Measurements from ENCODE around the gene SBF2. TPM values are rescaled to one million over a fixed set of nuclear protein-coding genes. Genes with fewer than 3 reads are reported as not detected.
A peak's percentile ranks its signal among the peaks of the same experiment; 100 is the strongest.

The SBF2 gene
- total RNA-seq, 4 donors from 2014 or later, result 19.3 to 28.1 (median 25.8) TPM

DNA sequence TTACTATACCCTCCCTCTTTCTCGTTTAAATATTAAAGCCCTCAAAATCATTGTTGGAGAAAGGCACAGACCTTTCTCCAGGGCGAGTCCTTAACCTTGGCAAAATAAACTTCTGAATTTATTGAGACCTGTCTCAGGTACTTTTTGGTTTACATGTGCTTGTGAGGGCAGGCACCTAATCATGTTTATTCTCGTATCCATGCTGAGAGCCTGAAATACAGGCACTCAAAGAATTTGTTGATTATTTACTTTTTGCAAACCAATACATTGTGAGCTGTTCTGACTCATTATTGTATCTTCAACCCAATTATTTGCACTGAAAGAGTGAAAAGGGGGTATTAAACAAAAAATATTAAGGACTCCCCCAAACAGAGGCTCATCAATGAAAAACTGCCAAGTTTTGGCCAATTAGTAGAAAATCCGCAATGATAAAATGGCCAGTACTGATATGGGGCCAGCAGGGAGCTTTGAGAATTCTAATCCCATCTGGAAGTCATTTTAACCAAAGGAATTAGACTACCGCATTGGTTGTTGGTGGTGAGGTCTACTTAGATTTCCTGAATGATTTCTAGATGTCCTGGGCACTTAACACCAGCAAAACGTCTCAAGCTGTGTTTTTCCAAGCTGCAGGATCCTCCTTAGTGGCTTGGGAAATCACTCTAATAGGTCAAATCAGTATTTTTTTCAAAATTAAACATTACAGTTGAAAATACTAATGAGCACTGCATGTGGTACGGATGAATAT lies 472.8 kb downstream of the SBF2 start:
- DNase-seq (no peak), ATAC-seq (peak; percentile 41 to 58)
- Histone ChIP-seq H3K4me3 (no peak overlapping the region), H3K27me3 (no peaks in the 10 kb centered on the region), H3K27ac (peak overlapping the region in 1 of 4 donors; percentile 15), H3K9me3 (no peaks in the 10 kb centered on the region), H3K36me3 (no peaks in the 10 kb centered on the region), H3K4me1 (no peaks in the 10 kb centered on the region)
- in situ Hi-C loops (cut with MboI; ENCODE audit: low sequenced_read_pairs in 4 of 4), result no loop called here
- TF ChIP-seq POLR2A (IDR thresholded peaks at IDR 0.05), result no peak
- TF ChIP-seq, protein P1, sequence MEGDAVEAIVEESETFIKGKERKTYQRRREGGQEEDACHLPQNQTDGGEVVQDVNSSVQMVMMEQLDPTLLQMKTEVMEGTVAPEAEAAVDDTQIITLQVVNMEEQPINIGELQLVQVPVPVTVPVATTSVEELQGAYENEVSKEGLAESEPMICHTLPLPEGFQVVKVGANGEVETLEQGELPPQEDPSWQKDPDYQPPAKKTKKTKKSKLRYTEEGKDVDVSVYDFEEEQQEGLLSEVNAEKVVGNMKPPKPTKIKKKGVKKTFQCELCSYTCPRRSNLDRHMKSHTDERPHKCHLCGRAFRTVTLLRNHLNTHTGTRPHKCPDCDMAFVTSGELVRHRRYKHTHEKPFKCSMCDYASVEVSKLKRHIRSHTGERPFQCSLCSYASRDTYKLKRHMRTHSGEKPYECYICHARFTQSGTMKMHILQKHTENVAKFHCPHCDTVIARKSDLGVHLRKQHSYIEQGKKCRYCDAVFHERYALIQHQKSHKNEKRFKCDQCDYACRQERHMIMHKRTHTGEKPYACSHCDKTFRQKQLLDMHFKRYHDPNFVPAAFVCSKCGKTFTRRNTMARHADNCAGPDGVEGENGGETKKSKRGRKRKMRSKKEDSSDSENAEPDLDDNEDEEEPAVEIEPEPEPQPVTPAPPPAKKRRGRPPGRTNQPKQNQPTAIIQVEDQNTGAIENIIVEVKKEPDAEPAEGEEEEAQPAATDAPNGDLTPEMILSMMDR (IDR thresholded peaks at IDR 0.05 in 4 of 5, conservative IDR thresholded peaks at IDR 0.05 in 1 of 5), result no peak
- intact Hi-C loops (cut with DNase I; ENCODE audit: low total_unique reads), result no loop called here

GRCh38 chr11:9820260-9820659 lies 473.8 kb downstream of the SBF2 start:
- H3K27ac ChIP-seq, result peak overlapping the region in 1 of 4 donors; percentile 39
- ATAC-seq (peak; percentile 59 to 63), DNase-seq (peak; percentile 38 to 63)
- H3K9me3 ChIP-seq, result no peaks in the 10 kb centered on the region
- H3K4me3 ChIP-seq, result no peak overlapping the region
- no peaks in the 10 kb centered on the region for H3K4me1 ChIP-seq
- in situ Hi-C loops (cut with MboI; ENCODE audit: low sequenced_read_pairs in 4 of 4), result no loop called here
- H3K36me3 ChIP-seq, result no peaks in the 10 kb centered on the region
- TF ChIP-seq, protein P1 (IDR thresholded peaks at IDR 0.05 in 4 of 5, conservative IDR thresholded peaks at IDR 0.05 in 1 of 5), result no peak
- no peak for TF ChIP-seq POLR2A (IDR thresholded peaks at IDR 0.05)
- no peaks in the 10 kb centered on the region for H3K27me3 ChIP-seq
- intact Hi-C loops (cut with DNase I; ENCODE audit: low total_unique reads), result no loop called here

- H3K9me3 ChIP-seq, result no peaks in the 10 kb centered on the region
- in situ Hi-C loops (cut with MboI; ENCODE audit: low sequenced_read_pairs in 4 of 4) (no loop called here), intact Hi-C loops (cut with DNase I; ENCODE audit: low total_unique reads) (no loop called here)
- H3K36me3 ChIP-seq, result peaks cover 0 to 10% of the 10 kb centered on the region in 2 donors
- no peak overlapping the region for H3K27ac ChIP-seq
- ATAC-seq, result no peak
- H3K27me3 ChIP-seq, result no peaks in the 10 kb centered on the region
- TF ChIP-seq, protein P1 (IDR thresholded peaks at IDR 0.05 in 4 of 5, conservative IDR thresholded peaks at IDR 0.05 in 1 of 5), result no peak
- TF ChIP-seq POLR2A (IDR thresholded peaks at IDR 0.05), result no peak
- H3K4me1 ChIP-seq, result no peaks in the 10 kb centered on the region
- no peak for DNase-seq
- no peak overlapping the region for H3K4me3 ChIP-seq
Measured at GRCh38 chr11:9817191-9817590, 476.8 kb downstream of the SBF2 start.

DNA sequence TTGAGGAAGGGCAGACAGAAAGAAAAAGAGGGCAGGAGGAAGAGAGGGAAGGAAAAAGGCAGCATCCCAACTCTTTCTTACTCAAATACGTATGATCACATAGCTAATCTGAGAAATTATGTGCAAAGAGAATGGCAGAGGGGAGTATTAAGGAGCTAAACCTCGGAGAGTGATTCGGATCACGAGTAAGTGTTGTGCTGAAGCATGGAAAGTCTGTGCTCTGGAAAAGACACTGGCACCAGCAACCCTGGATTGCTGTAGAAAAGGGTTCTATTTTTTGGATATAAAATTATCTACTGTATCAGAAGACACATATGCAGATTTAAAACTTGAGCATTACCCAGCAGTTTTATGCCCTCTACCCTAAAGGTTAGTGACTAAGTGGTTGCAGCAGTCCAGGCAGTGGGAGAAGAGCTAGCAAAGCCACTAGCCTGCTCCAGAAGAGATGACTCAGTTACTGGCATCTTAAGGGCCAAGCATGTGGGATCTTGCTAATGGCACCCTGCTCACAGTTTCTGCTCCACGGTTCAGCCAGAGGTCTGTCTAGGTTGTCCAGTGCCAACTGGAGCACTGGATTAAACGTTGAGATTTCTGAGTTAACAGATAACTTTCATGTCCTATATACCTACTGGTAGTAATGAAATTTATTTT lies 478.4 kb downstream of the SBF2 start:
- intact Hi-C loops (cut with DNase I; ENCODE audit: low total_unique reads) (no loop called here), in situ Hi-C loops (cut with MboI; ENCODE audit: low sequenced_read_pairs in 4 of 4) (no loop called here)
- no peaks in the 10 kb centered on the region for H3K4me1 ChIP-seq
- DNase-seq (peak; percentile 24 to 62), ATAC-seq (peak; percentile 86 to 92)
- no peak for TF ChIP-seq POLR2A (IDR thresholded peaks at IDR 0.05)
- TF ChIP-seq, protein P1 (IDR thresholded peaks at IDR 0.05 in 4 of 5, conservative IDR thresholded peaks at IDR 0.05 in 1 of 5), result no peak
- no peak overlapping the region for H3K4me3 ChIP-seq
- no peaks in the 10 kb centered on the region for H3K27me3 ChIP-seq
- no peaks in the 10 kb centered on the region for H3K9me3 ChIP-seq
- H3K27ac ChIP-seq, result peak overlapping the region in 1 of 4 donors; percentile 22
- peaks cover 0 to 25% of the 10 kb centered on the region in 2 donors for H3K36me3 ChIP-seq

Measured in gastrocnemius medialis (tissue), 4 donors.